H1 (cell line): Measurements from ENCODE around the gene FOXK1. TPM values are rescaled to one million over a fixed set of nuclear protein-coding genes. Genes with fewer than 3 reads are reported as not detected.
A peak's percentile ranks its signal among the peaks of the same experiment; 100 is the strongest.

Experiments
- CTCF ChIA-PET: fragments of 300-600 bp; sonication (Branson Sonifier 250); formaldehyde crosslinking; loops from one replicate; lab custom pipeline; 2021; ENCODE audit not compliant: partially characterized antibody; lab: Charles Lee
- POLR2A ChIA-PET: fragments of 300-600 bp; sonication (Branson Sonifier 250); formaldehyde crosslinking; loops from one replicate; lab custom pipeline; 2021; ENCODE audit warnings: inconsistent platforms; ENCODE audit not compliant: partially characterized antibody; lab: Charles Lee
- DNase-seq, 2 experiments: peaks; one replicate each; pipeline versions ENCODE4 v3.0.0 to v3.0.0-alpha.2; 2010 to 2022; ENCODE audit warnings: low spot score in 2 of 2, low read depth in 1 of 2, mixed read lengths in 1 of 2
- FAIRE-seq: peaks from 2 replicates; lab custom pipeline; 2011; peaks lifted over from hg19 to GRCh38; lab: Jason Lieb, UNC
- H2AFZ ChIP-seq: 2 replicates; pipeline ENCODE4 v1.8.1; 2012; ENCODE audit warnings: low read length, inconsistent platforms
- H2AK5ac ChIP-seq: 2 replicates; pipeline ENCODE4 v1.6.1; 2013; ENCODE audit warnings: low read depth, low read length
- H2BK120ac ChIP-seq: replicated peaks from 2 replicates; pipeline ENCODE3; 2013; ENCODE audit warnings: low read depth, low read length, inconsistent platforms
- H2BK12ac ChIP-seq: 2 replicates; pipeline ENCODE4 v1.6.1; 2013; ENCODE audit warnings: low read depth, low read length
- H2BK15ac ChIP-seq: 2 replicates; pipeline ENCODE4 v1.6.1; 2013; ENCODE audit warnings: low read length
- H2BK20ac ChIP-seq: 2 replicates; pipeline ENCODE4 v1.6.1; 2013; ENCODE audit warnings: low read length
- H2BK5ac ChIP-seq: 2 replicates; pipeline ENCODE4 v1.6.1; 2013; ENCODE audit warnings: low read depth, low read length
- H3K14ac ChIP-seq: 2 replicates; pipeline ENCODE4 v1.6.1; 2013; ENCODE audit warnings: inconsistent platforms; ENCODE audit not compliant: insufficient read length
- H3K18ac ChIP-seq: 2 replicates; pipeline ENCODE4 v1.6.1; 2013; ENCODE audit warnings: low read length; ENCODE audit errors: extremely low read depth
- H3K23ac ChIP-seq: 2 replicates; pipeline ENCODE4 v1.6.1; 2013; ENCODE audit warnings: inconsistent platforms; ENCODE audit not compliant: insufficient read length
- H3K23me2 ChIP-seq: 2 replicates; pipeline ENCODE4 v1.6.1; 2013; ENCODE audit warnings: low read depth, low read length
- H3K27ac ChIP-seq: 2 replicates; pipeline ENCODE4 v1.6.1; 2011; ENCODE audit warnings: low read depth, low read length, inconsistent platforms
- H3K27me3 ChIP-seq, 4 experiments: replicated peaks in 1 of 4; 1 replicate in 1 of 4; 2 replicates in 3 of 4; pipeline versions ENCODE4 v1.6.1 to v1.8.1; 2011 to 2013; ENCODE audit warnings: low read length in 3 of 4, mild to moderate bottlenecking in 3 of 4, inconsistent platforms in 2 of 4, mixed read lengths in 2 of 4, moderate library complexity in 1 of 4; ENCODE audit not compliant: control insufficient read depth in 3 of 4, insufficient read depth in 3 of 4; ENCODE audit errors: extremely low read depth in 1 of 4
- H3K36me3 ChIP-seq, 4 experiments: 2 replicates each; pipeline versions ENCODE4 v1.6.1 to v1.8.1; 2011 to 2013; ENCODE audit warnings: mild to moderate bottlenecking in 4 of 4, low read length in 3 of 4, moderate library complexity in 2 of 4, control low read depth in 1 of 4, inconsistent platforms in 1 of 4; ENCODE audit not compliant: insufficient read depth in 4 of 4, control insufficient read depth in 2 of 4
- H3K4ac ChIP-seq: replicated peaks from 2 replicates; pipeline ENCODE3; 2013; ENCODE audit warnings: low read length, low read depth, mixed read lengths, inconsistent platforms; ENCODE audit not compliant: insufficient read length
- H3K4me1 ChIP-seq, 4 experiments: replicated peaks in 1 of 4; 1 replicate in 1 of 4; 2 replicates in 3 of 4; pipeline versions ENCODE4 v1.6.1 to v1.8.1; 2011 to 2013; ENCODE audit warnings: low read length in 3 of 4, inconsistent platforms in 2 of 4, mixed read lengths in 1 of 4; ENCODE audit not compliant: insufficient read depth in 4 of 4, control insufficient read depth in 3 of 4
- H3K4me2 ChIP-seq, 2 experiments: 2 replicates each; pipeline versions ENCODE4 v1.6.1 to v1.8.1; 2011 to 2013; ENCODE audit warnings: low read depth in 2 of 2, low read length in 2 of 2, control low read depth in 1 of 2, inconsistent platforms in 1 of 2, mild to moderate bottlenecking in 1 of 2; ENCODE audit not compliant: insufficient read depth in 1 of 2
- H3K4me3 ChIP-seq, 4 experiments: fragments of 200-600, 300-600 bp in 1 of 4; sonication (generic), shearing (Covaris generic), sonication (Bioruptor Twin) in 1 of 4; 2 replicates each; pipeline versions ENCODE4 v1.5.1 to v1.8.1; 2011 to 2016; ENCODE audit warnings: low read length in 4 of 4, low read depth in 3 of 4, control low read depth in 2 of 4, inconsistent platforms in 2 of 4, mild to moderate bottlenecking in 2 of 4, mixed read lengths in 1 of 4, moderate library complexity in 1 of 4; ENCODE audit not compliant: insufficient read depth in 2 of 4; ENCODE audit errors: extremely low read depth in 1 of 4
- H3K56ac ChIP-seq: replicated peaks from 2 replicates; pipeline ENCODE3; 2013; ENCODE audit warnings: low read depth, mild to moderate bottlenecking, mixed read lengths, low read length, inconsistent platforms; ENCODE audit not compliant: insufficient read length
- H3K79me1 ChIP-seq: 2 replicates; pipeline ENCODE4 v1.6.1; 2013; ENCODE audit warnings: low read depth, low read length, control low read depth
- H3K79me2 ChIP-seq, 2 experiments: 2 replicates each; pipeline versions ENCODE4 v1.6.1 to v1.8.1; 2012 to 2013; ENCODE audit warnings: low read length in 2 of 2, mild to moderate bottlenecking in 2 of 2, inconsistent platforms in 1 of 2; ENCODE audit not compliant: insufficient read depth in 2 of 2, control insufficient read depth in 1 of 2
- H3K9ac ChIP-seq, 4 experiments: replicated peaks in 1 of 4; 1 replicate in 1 of 4; 2 replicates in 3 of 4; pipeline versions ENCODE4 v1.6.1 to v1.8.1; 2011 to 2013; ENCODE audit warnings: low read depth in 3 of 4, low read length in 3 of 4, control low read depth in 2 of 4, mild to moderate bottlenecking in 2 of 4, moderate library complexity in 2 of 4, inconsistent platforms in 1 of 4; ENCODE audit errors: extremely low read depth in 1 of 4
- H3K9me3 ChIP-seq, 2 experiments: 2 replicates each; pipeline versions ENCODE4 v1.6.1 to v1.8.1; 2012 to 2013; ENCODE audit warnings: mild to moderate bottlenecking in 2 of 2, moderate library complexity in 2 of 2, control low read depth in 1 of 2, inconsistent platforms in 1 of 2, low read depth in 1 of 2, low read length in 1 of 2, mixed read lengths in 1 of 2; ENCODE audit not compliant: insufficient read depth in 2 of 2
- H4K20me1 ChIP-seq, 2 experiments: replicated peaks in 1 of 2; 2 replicates each; pipeline versions ENCODE3 to v1.8.1; 2011 to 2013; ENCODE audit warnings: inconsistent platforms in 2 of 2, low read length in 2 of 2, mild to moderate bottlenecking in 1 of 2; ENCODE audit not compliant: insufficient read depth in 2 of 2, control insufficient read depth in 1 of 2
- H4K5ac ChIP-seq: 2 replicates; pipeline ENCODE4 v1.6.1; 2013; ENCODE audit warnings: low read length, low read depth, mixed read lengths, inconsistent platforms; ENCODE audit not compliant: insufficient read length
- H4K8ac ChIP-seq: 2 replicates; pipeline ENCODE4 v1.8.0; 2013; ENCODE audit warnings: mild to moderate bottlenecking, moderate library complexity, low read length, inconsistent platforms; ENCODE audit not compliant: insufficient read depth; ENCODE audit errors: extremely low read depth
- H4K91ac ChIP-seq: replicated peaks from 2 replicates; pipeline ENCODE3; 2013; ENCODE audit warnings: low read length, mixed read lengths, inconsistent platforms; ENCODE audit not compliant: insufficient read length
- ATF3 ChIP-seq: IDR thresholded peaks from 2 replicates; pipeline ENCODE4 v1.6.1; 2011; ENCODE audit warnings: low read depth, mild to moderate bottlenecking, low read length; ENCODE audit not compliant: insufficient read depth
- E2F6 ChIP-seq: IDR thresholded peaks from 2 replicates; pipeline ENCODE4 v1.6.1; 2012; ENCODE audit warnings: inconsistent platforms
- FOSL1 ChIP-seq: IDR thresholded peaks from 2 replicates; pipeline ENCODE4 v1.6.1; 2011; ENCODE audit warnings: mild to moderate bottlenecking, low read depth, low read length, moderate library complexity; ENCODE audit not compliant: insufficient read depth
- NANOG ChIP-seq: IDR thresholded peaks from 2 replicates; pipeline ENCODE4 v1.6.1; 2011; ENCODE audit warnings: low read length, low read depth, mild to moderate bottlenecking, inconsistent platforms; ENCODE audit not compliant: insufficient read depth, poor library complexity, severe bottlenecking
- PHF8 ChIP-seq: fragments of 200-600 bp; sonication (generic); conservative IDR thresholded peaks from 2 replicates; pipeline ENCODE4 v1.7.1; 2012; ENCODE audit warnings: low read depth, mild to moderate bottlenecking, inconsistent platforms, low read length, moderate library complexity
- RBBP5 ChIP-seq: IDR thresholded peaks from 2 replicates; pipeline ENCODE4 v1.7.1; 2012; ENCODE audit warnings: low read depth, mild to moderate bottlenecking, inconsistent platforms, low read length, moderate library complexity, borderline replicate concordance
- RXRA ChIP-seq: IDR thresholded peaks from 2 replicates; pipeline ENCODE4 v1.6.1; 2011; ENCODE audit warnings: low read depth, mild to moderate bottlenecking, low read length, moderate library complexity; ENCODE audit not compliant: insufficient read depth
- SIX5 ChIP-seq: IDR thresholded peaks from 2 replicates; pipeline ENCODE4 v1.6.1; 2011; ENCODE audit warnings: mild to moderate bottlenecking, low read depth, low read length
- WGBS, 2 experiments: shearing (Covaris generic) in 1 of 2; methylation state at CpG; one replicate each; pipeline versions ENCODE4 v1.1.6 to v1.1.7; 2013 to 2015; ENCODE audit warnings: low lambda C conversion rate in 2 of 2, mixed read lengths in 2 of 2, inconsistent platforms in 1 of 2, low coverage in 1 of 2, missing lambda C conversion rate in 1 of 2; ENCODE audit not compliant: insufficient replicate concordance in 2 of 2, insufficient coverage in 1 of 2, insufficient read length in 1 of 2; ENCODE audit errors: extremely low coverage in 1 of 2, missing lambda C conversion rate in 1 of 2; 5-methylcytosine and 5-hydroxymethylcytosine counted together
- polyA plus RNA-seq, 7 experiments: library from polyadenylated mRNA; depleted of rRNA in 3 of 7; stranded (reverse) in 5 of 7; unstranded in 2 of 7; fragments of >200 nt in 5 of 7; fragments of 200-250 nt in 2 of 7; gene quantifications; 1 replicate in 5 of 7; 2 replicates in 1 of 7; 4 replicates in 1 of 7; pipeline versions ENCODE4 v1.2.1 to v1.2.3, GENCODE V29; 2011 to 2013; ENCODE audit warnings: missing spikeins in 2 of 7, mixed read lengths in 2 of 7
- total RNA-seq: library from RNA; stranded (reverse); fragmentation: NEBNext Ultra II Directional; extraction: Animal tissue kit (Norgen Biotek cat#: 25700); gene quantifications from 2 replicates; pipeline ENCODE4 v1.2.1, GENCODE V29; 2021

FOXK1 gene
- total and polyA plus RNA-seq, 2 of the 8 experiments (the other 6 are each of a cell fraction or from before 2014, with no cell fraction given) = 2.0 to 8.5 TPM

GRCh38 chr7:4800926-4801838 lies 119.1 kb downstream of the FOXK1 start:
- Histone ChIP-seq H3K14ac (no peak overlapping the region), H3K4ac (no peak overlapping the region), H3K9me3 (no peaks in the 10 kb centered on the region), H3K79me1 (no peaks in the 10 kb centered on the region), H3K79me2 (no peaks in the 10 kb centered on the region), H2BK120ac (no peak overlapping the region), H2BK15ac (no peak overlapping the region), H3K9ac (no peak overlapping the region), H4K8ac (no peak overlapping the region), H3K36me3 (no peaks in the 10 kb centered on the region), H3K4me3 (no peak overlapping the region), H4K20me1 (no peaks in the 10 kb centered on the region), H2AK5ac (no peak overlapping the region), H2BK5ac (peak overlapping the region; percentile 44), H3K4me2 (no peak overlapping the region), H3K18ac (no peak overlapping the region), H3K56ac (no peak overlapping the region), H2BK12ac (peak overlapping the region; percentile 27; the same call in 1 of the 2 replicates), H3K4me1 (peaks cover 0 to 7% (median 0%) of the 10 kb centered on the region in 4 experiments; a peak in 1 of 7 replicates), H4K91ac (peak overlapping the region; percentile 74), H2BK20ac (no peak overlapping the region), H3K27ac (no peak overlapping the region), H3K23me2 (no peaks in the 10 kb centered on the region), H2AFZ (no peak overlapping the region), H3K27me3 (no peaks in the 10 kb centered on the region), H4K5ac (no peak overlapping the region), H3K23ac (no peak overlapping the region)
- POLR2A ChIA-PET = interaction anchor here (0.8 to 1.8 kb wide), 2 partner anchors 9 to 313 kb away, joined by 3 to 7 read pairs; no protein-coding TSS in a partner anchor
- no peak for DNase-seq
- CTCF ChIA-PET = interaction anchor here (0.5 to 8.0 kb wide), 7 partner anchors 9 to 1646 kb away, joined by 3 to 65 read pairs (median 6); partner anchors contain the start of gene RADIL
- FAIRE-seq = no peak
- 92% methylated on average over 20 of the region's 27 CpGs; no CpG with 5 or more reads in 1 of the 2 experiments for WGBS, 2 experiments
- no peak for TF ChIP-seq E2F6
- no peak for TF ChIP-seq PHF8
- no peak for TF ChIP-seq RXRA
- TF ChIP-seq ATF3 = no peak
- TF ChIP-seq RBBP5 = no peak
- no peak for TF ChIP-seq SIX5
- TF ChIP-seq FOSL1 = no peak
- TF ChIP-seq NANOG = no peak
